Vagina (tissue), 2 donors: ENCODE data around the gene APBA1.

Source experiments
- CTCF ChIP-seq, 3 experiments: fragments of 450-650 bp in 2 of 3; fragments of 200-600 bp in 1 of 3; sonication (generic) in 1 of 3; IDR thresholded peaks; one replicate each; pipeline ENCODE4 v1.5.1; 2017 to 2019; ENCODE audit warnings: antibody characterized with exemption in 3 of 3, mild to moderate bottlenecking in 2 of 3, moderate library complexity in 2 of 3
- POLR2A ChIP-seq, 2 donors: fragments of 450-650 bp; IDR thresholded peaks; one replicate each; pipeline ENCODE4 v1.6.1; 2017; ENCODE audit warnings: antibody characterized with exemption in 2 of 2, mild to moderate bottlenecking in 2 of 2, moderate library complexity in 2 of 2
- POLR2AphosphoS5 ChIP-seq, 2 donors: sonication (generic); formaldehyde crosslinking; IDR thresholded peaks; one replicate each; pipeline ENCODE4 v1.9.0; 2017; ENCODE audit warnings: antibody characterized with exemption in 2 of 2, mild to moderate bottlenecking in 2 of 2, low read depth in 1 of 2; ENCODE audit not compliant: insufficient read depth in 1 of 2

- TF ChIP-seq CTCF (IDR thresholded peaks at IDR 0.05) (no peak), POLR2AphosphoS5 (IDR thresholded peaks at IDR 0.05; ENCODE audit: insufficient read depth in 1 of 2, low read depth in 1 of 2) (no peak), POLR2A (IDR thresholded peaks at IDR 0.05) (no peak)
Measured at GRCh38 chr9:69542942-69543704, 129.0 kb downstream of the APBA1 start.
